PFSK-1 (cell line): ENCODE data around the gene ZBP1.

Experiments
- FOXP2 ChIP-seq: optimal IDR thresholded peaks from 2 replicates; pipeline ENCODE3; 2011; ENCODE audit warnings: borderline replicate concordance, control low read depth, inconsistent platforms; ENCODE audit not compliant: insufficient read depth; ENCODE audit errors: extremely low read length, extremely low read depth
- POLR2AphosphoS5 ChIP-seq: IDR thresholded peaks from 2 replicates; pipeline ENCODE4 v1.6.1; 2012; ENCODE audit warnings: low read depth, mild to moderate bottlenecking, control low read depth, low read length, moderate library complexity
- TF ChIP-seq, protein P1 (sequence below), 2 experiments: IDR thresholded peaks; 2 replicates each; pipeline versions ENCODE4 v1.6.1 to v1.8.0; 2011 to 2012; ENCODE audit warnings: low read depth in 2 of 2, low read length in 2 of 2, control low read depth in 1 of 2, inconsistent platforms in 1 of 2, mild to moderate bottlenecking in 1 of 2, moderate library complexity in 1 of 2; ENCODE audit not compliant: insufficient read depth in 1 of 2

DNA sequence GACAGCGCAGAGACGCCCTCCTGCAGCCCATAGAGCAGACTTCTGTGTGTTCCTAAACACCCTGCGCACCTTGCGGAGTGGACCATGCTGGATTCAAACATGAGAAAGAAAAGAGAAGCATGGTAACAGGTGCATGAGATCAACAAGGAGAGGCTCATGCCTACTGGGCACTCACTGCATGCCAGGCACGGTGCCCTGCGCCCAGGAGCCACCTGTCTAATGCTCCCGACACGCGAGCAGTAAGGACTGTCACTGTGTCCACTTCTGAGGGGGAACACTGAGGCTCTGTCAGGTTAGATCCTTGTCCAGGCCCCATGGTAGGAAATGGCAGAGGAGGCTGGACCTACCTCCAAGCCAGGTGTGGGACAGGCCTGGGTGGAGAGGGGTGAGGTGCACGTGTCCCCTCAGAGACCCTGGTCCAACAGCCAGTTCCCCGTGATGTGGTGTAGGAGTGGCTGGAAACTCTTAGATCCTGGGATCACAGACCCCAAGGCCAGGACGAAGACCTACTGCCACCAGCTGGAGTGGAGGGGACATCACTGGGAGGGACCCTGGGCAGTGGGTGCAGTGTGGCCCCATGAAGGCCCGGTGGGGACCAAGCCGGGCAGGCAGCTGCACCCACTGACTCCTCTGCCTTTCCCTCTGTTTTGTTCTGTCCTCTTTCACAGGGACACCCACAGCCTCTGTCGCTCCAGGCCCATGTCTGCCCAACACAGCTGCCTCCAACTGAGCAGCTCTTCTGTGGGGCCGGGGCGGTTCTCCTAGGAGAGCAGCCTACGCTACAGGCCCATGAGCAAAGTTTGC, 29.5 kb downstream of the ZBP1 start:
- TF ChIP-seq, protein P1, sequence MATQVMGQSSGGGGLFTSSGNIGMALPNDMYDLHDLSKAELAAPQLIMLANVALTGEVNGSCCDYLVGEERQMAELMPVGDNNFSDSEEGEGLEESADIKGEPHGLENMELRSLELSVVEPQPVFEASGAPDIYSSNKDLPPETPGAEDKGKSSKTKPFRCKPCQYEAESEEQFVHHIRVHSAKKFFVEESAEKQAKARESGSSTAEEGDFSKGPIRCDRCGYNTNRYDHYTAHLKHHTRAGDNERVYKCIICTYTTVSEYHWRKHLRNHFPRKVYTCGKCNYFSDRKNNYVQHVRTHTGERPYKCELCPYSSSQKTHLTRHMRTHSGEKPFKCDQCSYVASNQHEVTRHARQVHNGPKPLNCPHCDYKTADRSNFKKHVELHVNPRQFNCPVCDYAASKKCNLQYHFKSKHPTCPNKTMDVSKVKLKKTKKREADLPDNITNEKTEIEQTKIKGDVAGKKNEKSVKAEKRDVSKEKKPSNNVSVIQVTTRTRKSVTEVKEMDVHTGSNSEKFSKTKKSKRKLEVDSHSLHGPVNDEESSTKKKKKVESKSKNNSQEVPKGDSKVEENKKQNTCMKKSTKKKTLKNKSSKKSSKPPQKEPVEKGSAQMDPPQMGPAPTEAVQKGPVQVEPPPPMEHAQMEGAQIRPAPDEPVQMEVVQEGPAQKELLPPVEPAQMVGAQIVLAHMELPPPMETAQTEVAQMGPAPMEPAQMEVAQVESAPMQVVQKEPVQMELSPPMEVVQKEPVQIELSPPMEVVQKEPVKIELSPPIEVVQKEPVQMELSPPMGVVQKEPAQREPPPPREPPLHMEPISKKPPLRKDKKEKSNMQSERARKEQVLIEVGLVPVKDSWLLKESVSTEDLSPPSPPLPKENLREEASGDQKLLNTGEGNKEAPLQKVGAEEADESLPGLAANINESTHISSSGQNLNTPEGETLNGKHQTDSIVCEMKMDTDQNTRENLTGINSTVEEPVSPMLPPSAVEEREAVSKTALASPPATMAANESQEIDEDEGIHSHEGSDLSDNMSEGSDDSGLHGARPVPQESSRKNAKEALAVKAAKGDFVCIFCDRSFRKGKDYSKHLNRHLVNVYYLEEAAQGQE (IDR thresholded peaks at IDR 0.05; ENCODE audit: insufficient read depth in 1 of 2, low read depth in 2 of 2, low read length in 2 of 2), result no peak
- TF ChIP-seq FOXP2 (no peak), POLR2AphosphoS5 (no peak)
